Left cardiac atrium (tissue), 4 donors: Measurements from ENCODE around the gene MORC3. TPM values are rescaled to one million over a fixed set of nuclear protein-coding genes. Genes with fewer than 3 reads are reported as not detected.

Source experiments
- ATAC-seq, 2 donors: fragments of 200-7000 bp; cut with Tn5 transposase; one replicate each; pipeline ENCODE4 v1.9.1; 2020; ENCODE audit warnings: mild to moderate bottlenecking in 2 of 2, moderate library complexity in 2 of 2
- DNase-seq: peaks from one replicate; pipeline ENCODE4 v3.0.0-alpha.2; 2020
- intact Hi-C, 2 donors: fragments of 100-400 bp; cut with DNase I; formaldehyde crosslinking; loops; one replicate each; pipeline versions ENCODE4 v1.14.1 to v1.15.1; 2022 to 2023
- total RNA-seq, 2 donors: library from RNA; stranded (reverse); fragmentation: NEBNext Ultra II Directional; extraction: Animal tissue kit (Norgen Biotek cat#: 25700); gene quantifications; one replicate each; pipeline ENCODE4 v1.2.1, GENCODE V29; 2021
- donor health status: DM: no; HTN: yes; CAD: no.
- donor health status: DM: no; HTN: yes; CAD: no; lungs with severe emphysema.
- donor health status: DM: yes; HTN: yes; CAD: no.
- donor health status: Dilated cardiomyopathy.

The MORC3 gene
- total RNA-seq, 2 donors from 2014 or later: 19.2 to 20.2 TPM

DNA sequence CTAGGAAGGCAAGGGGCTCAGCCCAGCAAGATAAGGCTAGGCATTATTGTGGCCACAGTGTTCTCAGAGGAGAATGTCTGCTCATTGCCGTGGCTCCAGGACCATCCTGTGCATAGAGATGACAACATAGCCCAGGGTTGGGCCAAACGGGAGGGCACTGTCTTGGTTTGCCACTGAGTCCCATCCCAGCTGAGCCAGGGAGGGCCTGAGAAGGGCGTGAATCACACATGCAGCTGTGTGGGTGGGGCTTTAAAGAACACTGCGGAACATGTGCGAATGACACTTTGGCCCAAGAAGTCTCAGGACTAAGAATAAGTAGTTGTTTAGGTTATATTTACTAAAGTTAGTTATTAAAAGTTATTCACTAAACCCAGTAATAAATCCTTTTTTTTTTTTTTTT is 83.7 kb downstream of the MORC3 start:
- intact Hi-C loops: no loop called here
- DNase-seq (peak; percentile 1), ATAC-seq (no peak)

DNA sequence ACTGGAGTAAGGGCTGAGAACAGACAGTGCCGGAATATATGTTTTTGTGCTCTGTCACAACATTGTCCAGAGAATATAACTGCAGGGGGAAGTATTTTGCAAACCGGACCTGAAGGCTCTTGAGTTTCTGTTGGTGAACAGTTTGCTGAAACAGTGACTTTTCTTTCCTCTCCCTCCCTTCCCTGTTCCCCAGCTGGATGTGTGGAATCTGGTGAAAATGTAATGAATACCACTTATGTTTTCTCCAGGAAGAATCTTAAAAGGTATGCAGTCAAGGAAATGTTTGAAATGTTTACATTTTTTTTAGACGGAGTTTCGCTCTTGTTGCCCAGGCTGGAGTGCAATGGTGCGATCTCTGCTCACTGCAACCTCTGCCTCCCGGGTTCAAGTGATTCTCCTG is 88.6 kb downstream of the MORC3 start:
- no peak for ATAC-seq
- DNase-seq: no peak
- intact Hi-C loops: no loop called here

DNA sequence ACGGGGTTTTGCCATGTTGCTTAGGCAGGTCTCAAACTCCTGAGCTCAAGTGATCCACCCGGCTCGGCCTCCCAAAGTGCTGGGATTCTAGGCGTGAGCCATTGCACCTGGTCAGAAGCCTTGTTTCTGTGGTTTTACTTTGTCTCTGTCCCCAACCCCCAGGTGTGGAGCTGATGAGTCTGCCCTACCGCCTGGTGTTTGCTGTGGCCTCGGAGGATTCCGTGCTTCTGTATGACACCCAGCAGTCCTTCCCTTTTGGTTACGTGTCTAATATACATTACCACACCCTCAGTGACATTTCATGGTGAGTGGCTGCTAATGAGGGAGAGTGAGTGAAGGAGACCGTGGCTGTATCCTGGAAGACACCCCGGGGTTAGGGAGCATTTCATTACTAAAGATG is 91.3 kb downstream of the MORC3 start:
- ATAC-seq (no peak), DNase-seq (no peak)
- intact Hi-C loops: no loop called here

DNA sequence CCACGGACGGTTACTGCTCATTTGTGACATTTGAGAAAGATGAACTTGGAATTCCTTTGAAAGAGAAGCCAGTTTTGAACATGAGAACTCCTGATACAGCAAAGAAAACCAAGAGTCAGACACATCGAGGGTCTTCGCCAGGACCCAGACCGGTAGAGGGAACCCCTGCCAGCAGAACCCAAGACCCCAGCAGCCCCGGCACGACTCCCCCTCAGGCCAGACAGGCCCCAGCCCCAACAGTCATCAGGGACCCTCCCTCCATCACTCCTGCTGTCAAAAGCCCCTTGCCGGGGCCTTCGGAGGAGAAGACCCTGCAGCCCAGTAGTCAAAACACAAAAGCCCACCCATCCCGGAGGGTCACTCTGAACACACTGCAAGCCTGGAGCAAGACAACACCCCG is 92.9 kb downstream of the MORC3 start:
- intact Hi-C loops: no loop called here
- ATAC-seq (no peak), DNase-seq (no peak)

DNA sequence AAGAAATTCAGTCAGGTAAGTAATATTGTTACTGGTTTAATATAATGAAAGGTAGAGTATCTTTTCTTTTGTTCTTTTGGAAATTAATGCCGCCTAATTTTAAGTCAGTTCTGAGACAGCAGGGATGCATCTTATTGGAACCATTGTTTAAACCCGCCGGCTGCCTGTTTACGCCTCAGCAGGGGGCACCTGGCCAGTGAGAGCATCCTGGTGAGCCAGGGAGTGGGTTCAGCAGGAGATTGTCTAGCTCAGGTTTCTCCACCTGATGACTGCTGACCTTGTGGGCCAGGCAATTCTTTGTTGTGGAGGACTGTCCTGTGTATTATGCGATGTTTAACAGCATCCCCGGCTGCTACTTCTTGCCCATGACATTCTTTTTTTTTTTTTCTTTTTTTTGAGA is 95.4 kb downstream of the MORC3 start:
- ATAC-seq (no peak), DNase-seq (no peak)
- intact Hi-C loops: no loop called here

DNA sequence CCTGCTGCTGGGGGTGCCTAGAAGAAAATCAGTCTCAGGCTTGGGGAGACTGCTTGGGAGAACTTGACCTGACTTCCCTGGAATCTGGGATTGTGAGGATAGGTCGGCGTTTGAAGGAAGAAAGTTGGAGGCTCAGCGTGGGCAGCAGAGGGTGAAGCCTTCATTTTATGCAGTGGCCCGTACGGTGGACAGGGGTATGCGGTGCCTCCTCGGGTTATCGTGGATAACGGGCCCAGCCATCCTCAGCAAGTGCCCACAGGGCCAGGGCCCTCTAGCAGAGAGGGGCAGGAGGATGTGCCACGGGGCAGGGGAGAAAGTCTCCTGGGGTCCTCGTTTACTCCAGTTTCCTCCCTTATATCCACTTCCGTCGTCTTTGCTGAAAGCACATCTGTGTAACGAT is 99.2 kb downstream of the MORC3 start:
- intact Hi-C loops: no loop called here
- no peak for DNase-seq
- no peak for ATAC-seq

DNA sequence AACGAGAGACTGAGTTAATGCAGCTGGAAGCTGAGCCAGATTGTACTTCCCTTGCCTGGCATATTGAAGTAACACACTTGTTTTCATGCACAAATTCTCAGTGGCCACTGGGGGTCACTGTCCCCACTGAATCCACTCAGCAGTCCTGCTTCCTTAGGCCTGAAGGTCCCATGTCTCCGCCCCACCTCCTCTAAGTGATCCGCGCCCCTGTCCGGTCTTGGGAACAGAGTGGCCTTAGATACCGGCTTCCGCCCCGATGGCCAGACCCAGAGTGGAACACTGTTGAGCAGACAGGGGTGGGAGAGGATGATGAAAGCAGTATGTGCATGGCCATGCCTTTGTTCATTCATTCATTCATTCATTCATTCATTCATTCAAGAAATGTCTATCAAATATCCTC is 100.0 kb downstream of the MORC3 start:
- intact Hi-C loops: loop anchor here in 1 of 2 donors (2.0 kb wide), 1 partner anchor 507 kb away; no protein-coding TSS in a partner anchor
- DNase-seq (peak; percentile 90), ATAC-seq (peak; percentile 83 to 90)

DNA sequence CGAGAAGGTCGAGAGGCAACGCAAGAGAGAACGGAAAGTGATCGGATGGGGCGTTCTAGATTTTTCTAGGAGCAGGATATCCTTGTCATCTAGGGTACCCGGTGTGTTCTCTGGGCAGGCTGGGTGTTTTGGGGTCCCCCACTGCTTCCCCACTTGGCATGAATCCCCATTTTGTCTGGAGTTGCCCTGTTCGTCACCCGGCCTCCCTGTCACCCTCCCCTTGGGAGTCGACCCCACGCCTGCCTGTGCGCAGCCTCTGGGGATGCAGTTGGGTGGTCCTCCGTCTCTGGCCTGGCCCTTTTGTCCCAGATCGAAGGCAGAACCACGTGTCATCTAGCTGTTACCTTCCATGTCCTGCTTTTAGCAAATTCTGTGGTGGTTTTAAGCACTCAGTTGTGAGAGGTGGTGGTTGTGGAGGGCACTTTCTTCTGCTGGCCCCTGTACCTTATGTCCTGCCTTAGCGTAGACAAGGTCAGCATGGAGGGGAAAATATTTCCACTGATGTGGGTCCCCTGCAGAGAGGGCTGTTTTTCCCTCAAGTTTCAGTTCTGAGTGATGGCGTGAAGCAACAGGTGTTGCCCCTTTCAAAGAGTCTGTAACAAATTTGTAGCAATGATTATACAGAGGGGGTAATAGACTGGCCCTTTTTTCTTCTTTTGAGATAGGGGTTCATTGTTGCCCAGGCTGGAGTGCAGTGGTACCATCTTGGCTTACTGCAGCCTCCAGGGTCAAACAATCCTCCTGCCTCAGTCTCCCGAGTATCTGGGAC is 100.8 kb downstream of the MORC3 start:
- no peak for DNase-seq
- intact Hi-C loops: loop anchor here in 1 of 2 donors (2.0 kb wide), 1 partner anchor 506 kb away; no protein-coding TSS in a partner anchor
- ATAC-seq: no peak

DNA sequence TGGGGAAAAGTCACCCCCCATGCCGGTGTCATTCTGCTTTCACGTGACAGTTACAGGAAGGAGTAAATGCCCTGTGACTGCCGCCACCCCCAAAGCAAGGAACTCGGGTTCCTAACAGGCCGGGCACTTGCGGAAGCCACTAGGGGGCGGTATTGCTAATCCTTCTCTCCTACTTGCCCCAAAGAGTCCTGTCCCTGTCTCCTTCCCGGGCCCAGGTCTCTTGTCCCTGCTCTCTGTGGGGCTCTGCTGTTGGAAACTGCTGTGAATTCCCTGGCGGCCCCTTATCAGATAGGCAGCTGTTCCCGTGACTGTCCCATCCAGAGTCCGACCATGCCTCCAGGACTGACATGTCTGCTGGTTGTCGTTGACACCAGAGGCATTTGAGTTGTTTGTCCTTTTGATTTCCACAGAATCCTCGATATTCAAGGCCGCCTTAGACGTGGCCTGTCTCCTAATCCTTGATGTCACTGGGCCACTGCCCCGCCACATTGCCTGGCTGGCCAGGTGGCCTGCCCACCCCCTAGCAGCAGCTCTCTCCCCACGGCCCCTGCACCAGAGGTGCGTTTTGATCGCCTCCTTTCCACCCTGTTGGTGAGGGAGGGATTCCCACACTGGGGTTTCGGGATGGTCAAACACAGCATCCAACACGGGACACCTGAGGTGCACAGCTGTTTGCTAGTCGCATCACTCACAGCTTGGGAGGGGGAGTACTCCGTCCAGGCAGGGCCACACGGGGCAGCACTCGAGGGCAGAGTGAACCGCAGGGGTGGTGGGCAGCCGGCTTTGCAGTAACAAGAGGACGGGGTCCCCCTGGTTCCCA is 102.5 kb downstream of the MORC3 start:
- DNase-seq: peak; percentile 68
- peak; percentile 64 to 80 for ATAC-seq
- intact Hi-C loops: no loop called here

DNA sequence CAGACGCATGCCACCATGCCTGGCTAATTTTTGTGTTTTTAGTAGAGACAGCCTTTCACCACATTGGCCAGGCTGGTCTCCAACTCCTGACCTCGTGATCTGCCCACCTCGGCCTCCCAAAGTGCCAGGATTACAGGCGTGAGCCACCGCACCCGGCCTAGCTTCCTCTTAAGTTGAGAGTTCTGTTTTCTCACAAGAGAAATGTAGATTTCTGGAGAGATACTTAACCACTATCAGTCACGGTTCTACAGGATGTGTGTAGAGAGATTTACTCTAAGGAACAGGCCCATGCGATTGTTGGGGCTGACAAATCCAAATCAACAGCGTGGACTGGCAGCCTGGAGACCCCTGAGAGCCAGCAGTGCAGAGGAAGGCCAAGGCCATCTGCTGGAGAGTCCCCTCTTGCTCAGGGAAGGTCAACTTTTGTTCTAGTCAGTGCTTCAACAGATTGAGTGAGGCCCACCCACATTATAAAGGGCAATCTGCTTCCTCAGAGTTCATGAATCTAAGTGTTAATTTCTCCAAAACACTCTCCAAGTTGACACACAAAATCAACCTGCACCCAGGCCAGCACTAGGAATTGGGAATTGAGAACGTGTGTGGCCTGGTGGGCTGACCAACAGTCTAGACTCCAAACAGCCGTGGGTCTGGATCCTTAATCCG is 103.9 kb downstream of the MORC3 start:
- intact Hi-C loops: no loop called here
- no peak for ATAC-seq
- DNase-seq: no peak

DNA sequence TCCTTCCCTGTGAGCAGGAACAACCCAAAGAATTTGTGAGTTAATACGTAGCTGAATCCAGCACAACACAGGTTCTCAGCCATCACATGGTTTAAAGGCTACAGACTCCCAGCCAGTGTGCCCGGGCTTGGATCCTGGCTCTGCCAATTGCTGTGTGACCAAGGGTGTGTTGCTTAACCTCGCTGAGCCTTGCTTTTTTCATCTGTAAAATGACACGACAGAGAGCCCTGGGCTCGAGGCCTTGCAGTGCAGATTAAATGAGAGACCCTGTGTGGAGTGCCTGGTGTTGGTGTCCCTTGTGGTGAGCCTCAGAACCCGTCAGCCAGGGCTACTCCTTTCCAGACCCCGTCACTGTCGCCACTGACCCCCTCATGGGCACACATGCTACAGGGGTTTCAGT is 104.6 kb downstream of the MORC3 start:
- DNase-seq: no peak
- ATAC-seq: no peak
- intact Hi-C loops: no loop called here

DNA sequence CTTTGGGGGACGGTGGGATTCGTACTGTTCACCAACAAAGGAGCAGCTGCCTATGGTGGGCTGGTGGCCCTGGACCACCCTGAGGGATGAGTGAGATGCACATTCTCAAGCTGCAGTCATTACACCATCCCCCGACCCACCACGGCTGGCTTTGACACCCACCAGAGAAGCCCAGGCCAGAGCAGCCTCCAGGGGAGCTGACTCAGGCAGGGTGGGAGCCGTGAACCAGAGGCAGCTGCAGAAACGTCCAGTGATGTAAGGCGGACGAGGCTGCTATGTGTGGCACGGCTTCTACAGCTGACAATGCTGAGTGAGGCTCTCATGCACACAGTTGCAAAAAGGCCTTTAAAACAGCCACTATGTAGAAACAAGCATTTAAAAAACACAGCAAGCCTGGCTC is 105.3 kb downstream of the MORC3 start:
- peak in 1 of 2 donors; percentile 7 for ATAC-seq
- DNase-seq: no peak
- intact Hi-C loops: no loop called here

Other genes starting within 250 kb of the MORC3 start
- gene CBR3, start 185.1 kb upstream of the MORC3 start, total RNA-seq: 1 to 10 TPM; 4.9 to 7.5 TPM
- gene DOP1B, start 163.4 kb upstream of the MORC3 start, total RNA-seq: 1 to 10 TPM; 6.5 to 7.0 TPM
- 1 to 10 TPM in 1 of 2 donors, under 1 TPM in 1; 0.84 to 1.4 TPM for gene CHAF1B, start 65.2 kb downstream of the MORC3 start, total RNA-seq
- gene CLDN14, start 159.9 kb downstream of the MORC3 start, total RNA-seq: not detected